Gastrocnemius medialis (tissue), 4 donors: ENCODE data around the gene CERT1. TPM values are rescaled to one million over a fixed set of nuclear protein-coding genes. Genes with fewer than 3 reads are reported as not detected.

Experiments
- ATAC-seq, 2 donors: fragments of 150-250 bp; one replicate each; pipeline ENCODE4 v1.9.1; 2016
- DNase-seq, 2 donors: peaks; one replicate each; pipeline ENCODE4 v3.0.0-alpha.2; 2019
- H3K27ac ChIP-seq, 4 donors: fragments of 200-600 bp; sonication (generic); 1 replicate in 1 of 4; 2 replicates in 3 of 4; pipeline ENCODE4 v1.5.1; 2016 to 2018; ENCODE audit warnings: mild to moderate bottlenecking in 2 of 4, moderate library complexity in 1 of 4
- H3K27me3 ChIP-seq, 3 donors: fragments of 200-600 bp; sonication (generic) in 2 of 3; 1 replicate in 1 of 3; 2 replicates in 2 of 3; pipeline versions ENCODE4 v1.5.1 to v1.6.0; 2016 to 2019; ENCODE audit warnings: mild to moderate bottlenecking in 1 of 3, moderate library complexity in 1 of 3
- H3K36me3 ChIP-seq, 2 donors: fragments of 200-600 bp; sonication (generic) in 1 of 2; one replicate each; pipeline ENCODE4 v1.5.1; 2017 to 2018
- H3K4me1 ChIP-seq, 2 donors: fragments of 200-600 bp; sonication (generic) in 1 of 2; one replicate each; pipeline ENCODE4 v1.5.1; 2016 to 2017; ENCODE audit warnings: mild to moderate bottlenecking in 2 of 2
- H3K4me3 ChIP-seq, 4 donors: fragments of 200-600 bp; sonication (generic) in 3 of 4; 1 replicate in 1 of 4; 2 replicates in 3 of 4; pipeline ENCODE4 v1.5.1; 2016 to 2019; ENCODE audit warnings: mild to moderate bottlenecking in 2 of 4
- H3K9me3 ChIP-seq, 3 donors: fragments of 200-600 bp; sonication (generic) in 2 of 3; 1 replicate in 1 of 3; 2 replicates in 2 of 3; pipeline ENCODE4 v1.5.1; 2016 to 2019
- POLR2A ChIP-seq, 2 donors: fragments of 450-650 bp; IDR thresholded peaks; one replicate each; pipeline ENCODE4 v1.6.1; 2017; ENCODE audit warnings: antibody characterized with exemption in 2 of 2, mild to moderate bottlenecking in 2 of 2, moderate library complexity in 2 of 2
- in situ Hi-C, 4 donors: fragments of 200-750 bp; cut with MboI; loops; one replicate each; pipeline versions ENCODE4 v1.15.0 to v1.8.0; 2017; ENCODE audit warnings: low sequenced_read_pairs in 4 of 4
- intact Hi-C: fragments of 100-400 bp; cut with DNase I; formaldehyde crosslinking; loops from one replicate; pipeline ENCODE4 v1.15.1; 2023; ENCODE audit warnings: low total_unique reads
- total RNA-seq, 4 donors: library from RNA; depleted of rRNA; stranded (reverse); fragments of >200 nt; gene quantifications; one replicate each; pipeline versions ENCODE4 v1.1.0 to v1.2.3, GENCODE V29; 2016
- TF ChIP-seq, protein P1 (sequence below), 5 experiments: fragments of 450-650 bp in 3 of 5; fragments of 200-600 bp in 2 of 5; sonication (generic) in 2 of 5; IDR thresholded peaks in 4 of 5; conservative IDR thresholded peaks in 1 of 5; 1 replicate in 4 of 5; 2 replicates in 1 of 5; pipeline ENCODE4 v1.5.1; 2016 to 2019; ENCODE audit warnings: antibody characterized with exemption in 5 of 5, mild to moderate bottlenecking in 3 of 5, moderate library complexity in 3 of 5

Gene CERT1
- total RNA-seq, 4 donors from 2014 or later, result 30.8 to 50.6 (median 41.9) TPM

DNA sequence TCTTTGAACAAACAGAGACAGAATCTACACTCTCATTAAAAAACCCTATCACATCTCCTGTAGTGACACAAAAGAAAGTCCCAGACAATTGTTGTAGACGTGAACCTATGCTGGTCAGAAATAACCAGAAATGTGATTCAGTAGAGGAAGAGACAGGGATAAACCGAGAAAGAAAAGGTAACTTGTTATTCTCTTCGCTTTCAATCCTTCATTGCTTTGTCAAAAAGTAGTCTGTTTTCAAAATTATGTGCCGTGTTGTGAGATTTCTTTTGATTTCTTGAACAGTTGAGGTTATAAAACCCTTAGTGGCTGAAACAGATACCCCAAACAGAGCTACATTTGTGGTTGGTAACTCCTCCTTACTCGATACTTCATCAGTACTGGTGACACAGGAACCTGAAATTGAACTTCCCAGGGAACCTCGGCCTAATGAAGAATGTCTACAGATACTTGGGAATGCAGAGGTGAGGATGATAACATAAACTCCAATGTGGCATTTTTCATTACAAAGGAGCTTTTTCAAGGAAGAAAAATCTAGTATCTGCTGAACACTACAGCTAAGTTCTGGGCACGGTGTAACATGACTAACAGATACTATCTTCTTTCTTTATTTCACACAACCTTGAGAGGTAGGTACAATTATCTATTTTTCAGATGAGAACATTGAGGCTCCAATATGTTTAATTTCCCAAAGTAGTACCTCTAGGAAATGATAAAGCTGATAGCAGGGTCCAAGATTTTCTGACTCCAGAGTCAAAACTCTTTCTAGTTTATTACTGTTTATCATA is 160.1 kb downstream of the CERT1 start:
- DNase-seq, result no peak
- Histone ChIP-seq H3K36me3 (peaks cover 0 to 82% of the 10 kb centered on the region in 2 donors), H3K4me3 (no peak overlapping the region), H3K4me1 (no peaks in the 10 kb centered on the region), H3K9me3 (no peaks in the 10 kb centered on the region), H3K27ac (no peak overlapping the region), H3K27me3 (no peaks in the 10 kb centered on the region)
- TF ChIP-seq POLR2A (IDR thresholded peaks at IDR 0.05), result no peak
- TF ChIP-seq, protein P1, sequence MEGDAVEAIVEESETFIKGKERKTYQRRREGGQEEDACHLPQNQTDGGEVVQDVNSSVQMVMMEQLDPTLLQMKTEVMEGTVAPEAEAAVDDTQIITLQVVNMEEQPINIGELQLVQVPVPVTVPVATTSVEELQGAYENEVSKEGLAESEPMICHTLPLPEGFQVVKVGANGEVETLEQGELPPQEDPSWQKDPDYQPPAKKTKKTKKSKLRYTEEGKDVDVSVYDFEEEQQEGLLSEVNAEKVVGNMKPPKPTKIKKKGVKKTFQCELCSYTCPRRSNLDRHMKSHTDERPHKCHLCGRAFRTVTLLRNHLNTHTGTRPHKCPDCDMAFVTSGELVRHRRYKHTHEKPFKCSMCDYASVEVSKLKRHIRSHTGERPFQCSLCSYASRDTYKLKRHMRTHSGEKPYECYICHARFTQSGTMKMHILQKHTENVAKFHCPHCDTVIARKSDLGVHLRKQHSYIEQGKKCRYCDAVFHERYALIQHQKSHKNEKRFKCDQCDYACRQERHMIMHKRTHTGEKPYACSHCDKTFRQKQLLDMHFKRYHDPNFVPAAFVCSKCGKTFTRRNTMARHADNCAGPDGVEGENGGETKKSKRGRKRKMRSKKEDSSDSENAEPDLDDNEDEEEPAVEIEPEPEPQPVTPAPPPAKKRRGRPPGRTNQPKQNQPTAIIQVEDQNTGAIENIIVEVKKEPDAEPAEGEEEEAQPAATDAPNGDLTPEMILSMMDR (IDR thresholded peaks at IDR 0.05 in 4 of 5, conservative IDR thresholded peaks at IDR 0.05 in 1 of 5), result no peak
- in situ Hi-C loops, result no loop called here
- ATAC-seq, result no peak
- intact Hi-C loops, result no loop called here

DNA sequence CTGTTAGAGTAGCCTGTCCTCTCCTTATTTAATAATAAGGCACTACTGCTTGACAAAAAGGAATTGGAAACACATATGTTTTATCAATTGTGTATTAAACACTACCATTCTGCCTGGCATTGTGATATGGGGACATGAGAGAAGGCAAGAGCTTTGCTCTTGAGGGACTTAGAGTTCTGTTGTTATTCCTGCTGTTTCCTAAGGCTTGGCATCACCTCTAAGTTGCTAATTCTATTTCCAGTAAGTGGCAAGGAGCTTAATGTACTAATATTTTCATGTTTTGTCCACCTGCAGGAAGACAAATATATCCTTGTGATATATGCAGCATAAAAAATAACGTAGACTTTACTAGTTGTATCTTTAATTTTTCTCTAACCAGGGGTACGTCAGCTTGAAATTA is 161.8 kb downstream of the CERT1 start:
- peaks cover 3 to 81% of the 10 kb centered on the region in 2 donors for H3K36me3 ChIP-seq
- H3K27ac ChIP-seq, result no peak overlapping the region
- no peaks in the 10 kb centered on the region for H3K4me1 ChIP-seq
- DNase-seq (no peak), ATAC-seq (no peak)
- H3K4me3 ChIP-seq, result no peak overlapping the region
- no peaks in the 10 kb centered on the region for H3K9me3 ChIP-seq
- intact Hi-C loops, result loop anchor here (10.0 kb wide), 1 partner anchor 365 kb away; the partner anchor contains the start of gene POC5
- in situ Hi-C loops, result loop anchor here in 3 of 4 donors (10.0 to 25.0 kb wide), 3 partner anchors 115 to 338 kb away; partner anchors contain the start of genes CERT1 (in 2 of the 3), POLK (in 2 of the 3) and ANKRD31 (in 1 of the 3)
- TF ChIP-seq, protein P1 (IDR thresholded peaks at IDR 0.05 in 4 of 5, conservative IDR thresholded peaks at IDR 0.05 in 1 of 5), result no peak
- no peaks in the 10 kb centered on the region for H3K27me3 ChIP-seq

DNA sequence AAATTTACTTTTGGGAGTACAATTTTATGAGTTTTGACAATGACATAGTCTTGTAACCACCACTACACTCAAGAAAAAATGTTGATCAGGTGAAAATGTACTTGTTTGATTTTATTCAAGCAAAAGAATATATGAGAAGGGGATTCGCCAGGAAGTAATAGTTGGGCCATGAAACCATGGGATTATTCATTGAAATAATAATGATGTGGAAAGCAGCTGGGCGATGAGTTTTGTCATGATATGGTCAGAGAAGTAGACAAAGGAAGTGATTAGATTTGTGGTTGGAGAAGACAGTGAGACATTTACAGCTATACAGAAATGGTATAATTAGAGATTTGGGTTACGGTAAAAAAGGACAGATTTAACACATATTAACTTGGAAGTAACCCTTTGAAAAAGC is 163.2 kb downstream of the CERT1 start:
- in situ Hi-C loops, result loop anchor here in 3 of 4 donors (10.0 to 25.0 kb wide), 3 partner anchors 113 to 339 kb away; partner anchors contain the start of genes CERT1 (in 2 of the 3), POLK (in 2 of the 3) and ANKRD31 (in 1 of the 3)
- ATAC-seq, result no peak
- peaks cover 3 to 72% of the 10 kb centered on the region in 2 donors for H3K36me3 ChIP-seq

DNA sequence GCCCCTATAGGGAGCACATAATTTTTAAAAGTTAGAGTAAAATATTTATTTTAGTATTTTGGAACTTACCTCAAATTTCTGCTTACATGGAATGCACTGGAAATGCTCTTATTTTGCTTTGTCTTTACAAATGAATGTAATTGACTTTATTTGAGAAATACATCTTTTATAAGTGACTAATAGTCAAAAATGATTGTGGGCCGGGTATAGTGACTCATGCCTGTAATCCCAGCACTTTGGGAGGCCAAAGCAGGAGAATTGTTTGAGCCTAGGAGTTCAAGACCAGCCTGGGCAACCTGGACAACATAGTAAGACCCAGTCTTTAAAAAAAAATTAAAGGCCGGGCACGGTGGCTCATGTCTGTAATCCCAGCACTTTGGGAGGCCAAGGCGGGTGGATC is 168.6 kb downstream of the CERT1 start:
- Histone ChIP-seq H3K36me3 (peaks cover 3 to 43% of the 10 kb centered on the region in 2 donors), H3K9me3 (no peaks in the 10 kb centered on the region), H3K4me3 (no peak overlapping the region), H3K27ac (no peak overlapping the region), H3K27me3 (no peaks in the 10 kb centered on the region), H3K4me1 (peaks cover 7 to 10% of the 10 kb centered on the region in 2 donors)
- intact Hi-C loops (loop anchor here (10.0 kb wide), 1 partner anchor 372 kb away; the partner anchor contains the start of gene POC5), in situ Hi-C loops (loop anchor here in 3 of 4 donors (10.0 to 25.0 kb wide), 3 partner anchors 108 to 344 kb away; partner anchors contain the start of genes CERT1 (in 2 of the 3), POLK (in 2 of the 3) and ANKRD31 (in 1 of the 3))
- ATAC-seq (no peak), DNase-seq (no peak)
- TF ChIP-seq, protein P1 (IDR thresholded peaks at IDR 0.05 in 4 of 5, conservative IDR thresholded peaks at IDR 0.05 in 1 of 5), result no peak
- TF ChIP-seq POLR2A (IDR thresholded peaks at IDR 0.05), result no peak

More for the DNA sequence above, 163.2 kb downstream of the CERT1 start:
- no peak for TF ChIP-seq POLR2A (IDR thresholded peaks at IDR 0.05)
- TF ChIP-seq, protein P1 (IDR thresholded peaks at IDR 0.05 in 4 of 5, conservative IDR thresholded peaks at IDR 0.05 in 1 of 5), result no peak
- Histone ChIP-seq H3K4me3 (no peak overlapping the region), H3K4me1 (no peaks in the 10 kb centered on the region), H3K9me3 (no peaks in the 10 kb centered on the region), H3K27me3 (no peaks in the 10 kb centered on the region), H3K27ac (no peak overlapping the region)
- intact Hi-C loops, result loop anchor here (10.0 kb wide), 1 partner anchor 367 kb away; the partner anchor contains the start of gene POC5
- no peak for DNase-seq
